ENCODE results near the gene CENPM. TPM values are rescaled to one million over a fixed set of nuclear protein-coding genes. Genes with fewer than 3 reads are reported as not detected.

CENPM gene
- total RNA-seq, 1 experiment from 2014 or later: 39.8 TPM

DNA sequence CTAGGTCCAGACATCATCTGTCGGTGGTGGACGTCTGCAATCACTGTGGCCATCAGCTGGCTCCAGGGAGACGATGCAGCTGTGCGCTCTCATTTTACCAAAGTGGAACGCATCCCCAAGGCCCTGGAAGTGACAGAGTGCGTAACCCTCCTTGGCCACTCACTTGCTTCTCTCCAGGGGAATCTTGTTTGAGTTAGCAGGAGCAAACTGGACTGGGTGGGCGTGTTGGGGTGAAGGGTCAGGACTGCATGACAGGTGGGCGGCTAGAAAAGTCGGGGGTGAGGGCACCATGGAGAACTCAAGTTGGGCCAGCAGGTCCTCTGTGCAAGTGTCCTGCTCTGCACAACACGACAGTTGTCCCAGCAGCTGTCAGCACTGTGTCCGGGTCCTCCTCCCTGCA lies 48.3 kb downstream of the CENPM start:
- intact Hi-C loops (cut with micrococcal nuclease; ENCODE audit: unreplicated experiment): no loop called here
- Histone ChIP-seq H3K27ac (ENCODE audit: low read length) (no peak overlapping the region), H3K4me1 (ENCODE audit: control insufficient read depth, insufficient read depth, low read length) (no peaks in the 10 kb centered on the region), H3K4me3 (ENCODE audit: low read depth in 2 of 2, low read length in 2 of 2) (no peak overlapping the region), H3K9me3 (ENCODE audit: control insufficient read depth, insufficient read depth, low read depth, low read length) (no peaks in the 10 kb centered on the region), H3K27me3 (ENCODE audit: control insufficient read depth, insufficient read depth, low read length) (no peaks in the 10 kb centered on the region), H3K36me3 (ENCODE audit: control insufficient read depth, insufficient read depth, low read length) (no peaks in the 10 kb centered on the region; the same call in 1 of the 2 replicates)
- CTCF ChIA-PET: no interaction called here
- DNase-seq (ENCODE audit: low read depth, low spot score) (no peak), ATAC-seq (no peak)
- in situ Hi-C loops (cut with HindIII; ENCODE audit: low pct_unique_long_range_greater_than_20kb, low sequenced_read_pairs): no loop called here
- TF ChIP-seq TCF7L2 (IDR thresholded peaks at IDR 0.05; ENCODE audit: low read depth, low read length) (no peak), SIN3A (IDR thresholded peaks at IDR 0.05; ENCODE audit: borderline replicate concordance, insufficient read depth, low read depth, low read length) (no peak), POLR2AphosphoS5 (IDR thresholded peaks at IDR 0.05; ENCODE audit: low read depth, low read length) (no peak)
- TF ChIP-seq, protein P1, sequence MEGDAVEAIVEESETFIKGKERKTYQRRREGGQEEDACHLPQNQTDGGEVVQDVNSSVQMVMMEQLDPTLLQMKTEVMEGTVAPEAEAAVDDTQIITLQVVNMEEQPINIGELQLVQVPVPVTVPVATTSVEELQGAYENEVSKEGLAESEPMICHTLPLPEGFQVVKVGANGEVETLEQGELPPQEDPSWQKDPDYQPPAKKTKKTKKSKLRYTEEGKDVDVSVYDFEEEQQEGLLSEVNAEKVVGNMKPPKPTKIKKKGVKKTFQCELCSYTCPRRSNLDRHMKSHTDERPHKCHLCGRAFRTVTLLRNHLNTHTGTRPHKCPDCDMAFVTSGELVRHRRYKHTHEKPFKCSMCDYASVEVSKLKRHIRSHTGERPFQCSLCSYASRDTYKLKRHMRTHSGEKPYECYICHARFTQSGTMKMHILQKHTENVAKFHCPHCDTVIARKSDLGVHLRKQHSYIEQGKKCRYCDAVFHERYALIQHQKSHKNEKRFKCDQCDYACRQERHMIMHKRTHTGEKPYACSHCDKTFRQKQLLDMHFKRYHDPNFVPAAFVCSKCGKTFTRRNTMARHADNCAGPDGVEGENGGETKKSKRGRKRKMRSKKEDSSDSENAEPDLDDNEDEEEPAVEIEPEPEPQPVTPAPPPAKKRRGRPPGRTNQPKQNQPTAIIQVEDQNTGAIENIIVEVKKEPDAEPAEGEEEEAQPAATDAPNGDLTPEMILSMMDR (IDR thresholded peaks at IDR 0.05): no peak
- TF ChIP-seq, protein P2, sequence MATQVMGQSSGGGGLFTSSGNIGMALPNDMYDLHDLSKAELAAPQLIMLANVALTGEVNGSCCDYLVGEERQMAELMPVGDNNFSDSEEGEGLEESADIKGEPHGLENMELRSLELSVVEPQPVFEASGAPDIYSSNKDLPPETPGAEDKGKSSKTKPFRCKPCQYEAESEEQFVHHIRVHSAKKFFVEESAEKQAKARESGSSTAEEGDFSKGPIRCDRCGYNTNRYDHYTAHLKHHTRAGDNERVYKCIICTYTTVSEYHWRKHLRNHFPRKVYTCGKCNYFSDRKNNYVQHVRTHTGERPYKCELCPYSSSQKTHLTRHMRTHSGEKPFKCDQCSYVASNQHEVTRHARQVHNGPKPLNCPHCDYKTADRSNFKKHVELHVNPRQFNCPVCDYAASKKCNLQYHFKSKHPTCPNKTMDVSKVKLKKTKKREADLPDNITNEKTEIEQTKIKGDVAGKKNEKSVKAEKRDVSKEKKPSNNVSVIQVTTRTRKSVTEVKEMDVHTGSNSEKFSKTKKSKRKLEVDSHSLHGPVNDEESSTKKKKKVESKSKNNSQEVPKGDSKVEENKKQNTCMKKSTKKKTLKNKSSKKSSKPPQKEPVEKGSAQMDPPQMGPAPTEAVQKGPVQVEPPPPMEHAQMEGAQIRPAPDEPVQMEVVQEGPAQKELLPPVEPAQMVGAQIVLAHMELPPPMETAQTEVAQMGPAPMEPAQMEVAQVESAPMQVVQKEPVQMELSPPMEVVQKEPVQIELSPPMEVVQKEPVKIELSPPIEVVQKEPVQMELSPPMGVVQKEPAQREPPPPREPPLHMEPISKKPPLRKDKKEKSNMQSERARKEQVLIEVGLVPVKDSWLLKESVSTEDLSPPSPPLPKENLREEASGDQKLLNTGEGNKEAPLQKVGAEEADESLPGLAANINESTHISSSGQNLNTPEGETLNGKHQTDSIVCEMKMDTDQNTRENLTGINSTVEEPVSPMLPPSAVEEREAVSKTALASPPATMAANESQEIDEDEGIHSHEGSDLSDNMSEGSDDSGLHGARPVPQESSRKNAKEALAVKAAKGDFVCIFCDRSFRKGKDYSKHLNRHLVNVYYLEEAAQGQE (IDR thresholded peaks at IDR 0.05; ENCODE audit: insufficient read depth in 1 of 2, low read depth in 2 of 2, low read length in 1 of 2): no peak
- POLR2A ChIA-PET: no interaction called here
- no TSS peak for BruUV-seq (replicated peaks)

DNA sequence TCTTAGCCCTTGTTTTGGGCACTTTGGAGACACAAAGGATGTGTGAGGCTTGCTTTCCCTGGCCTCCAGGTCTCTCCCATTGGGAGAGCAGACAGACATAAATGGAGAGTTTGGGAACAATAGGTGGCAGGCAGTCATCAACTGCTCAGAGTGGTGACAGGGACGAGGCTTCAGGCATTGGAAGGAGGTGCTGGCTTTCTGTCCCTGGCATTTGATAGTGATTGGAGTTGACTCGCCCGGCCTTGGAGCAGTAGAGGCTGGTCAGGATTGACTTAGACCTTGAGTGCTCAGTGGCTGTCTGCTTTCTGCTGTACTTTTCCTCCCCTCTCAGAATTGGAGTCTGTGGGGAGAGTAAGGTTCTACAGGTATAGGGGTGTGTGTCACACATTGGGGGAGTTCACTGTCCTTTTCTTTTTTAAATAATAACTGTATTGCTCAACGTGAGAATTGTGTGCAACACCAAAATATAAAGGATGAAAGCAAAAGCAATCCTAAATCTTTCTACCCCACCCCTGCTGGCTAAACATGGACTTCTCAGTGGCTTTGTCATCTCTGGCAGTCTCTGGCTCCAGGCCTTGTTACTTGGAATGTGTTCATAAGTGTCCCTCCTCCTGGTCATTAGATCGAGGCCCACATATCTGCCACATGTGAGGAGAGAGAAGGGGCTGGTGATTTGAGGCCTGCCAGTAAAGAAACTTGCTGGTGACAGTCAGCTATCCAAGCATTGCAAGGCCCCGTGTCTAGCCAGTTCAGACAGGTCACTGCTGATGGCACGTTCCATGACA lies 53.2 kb downstream of the CENPM start:
- in situ Hi-C loops (cut with HindIII; ENCODE audit: low pct_unique_long_range_greater_than_20kb, low sequenced_read_pairs) (no loop called here), intact Hi-C loops (cut with micrococcal nuclease; ENCODE audit: unreplicated experiment) (no loop called here)
- ChIA-PET CTCF (no interaction called here), POLR2A (interaction anchor here (0.6 kb wide), 1 partner anchor 42 kb away, joined by 10 read pairs; no protein-coding TSS in a partner anchor)
- ATAC-seq: no peak
- TF ChIP-seq TCF7L2 (IDR thresholded peaks at IDR 0.05; ENCODE audit: low read depth, low read length) (no peak), SIN3A (IDR thresholded peaks at IDR 0.05; ENCODE audit: borderline replicate concordance, insufficient read depth, low read depth, low read length) (no peak), POLR2AphosphoS5 (IDR thresholded peaks at IDR 0.05; ENCODE audit: low read depth, low read length) (no peak)
- TF ChIP-seq, protein P2 (IDR thresholded peaks at IDR 0.05; ENCODE audit: insufficient read depth in 1 of 2, low read depth in 2 of 2, low read length in 1 of 2): no peak
- TF ChIP-seq, protein P1 (IDR thresholded peaks at IDR 0.05): no peak
- H3K4me3 ChIP-seq (ENCODE audit: low read depth in 2 of 2, low read length in 2 of 2): no peak overlapping the region
- no peak overlapping the region for H3K27ac ChIP-seq (ENCODE audit: low read length)
- no peak for DNase-seq (ENCODE audit: low read depth, low spot score)
- H3K27me3 ChIP-seq (ENCODE audit: control insufficient read depth, insufficient read depth, low read length): no peaks in the 10 kb centered on the region
- H3K36me3 ChIP-seq (ENCODE audit: control insufficient read depth, insufficient read depth, low read length): no peaks in the 10 kb centered on the region; the same call in 1 of the 2 replicates
- no peaks in the 10 kb centered on the region for H3K4me1 ChIP-seq (ENCODE audit: control insufficient read depth, insufficient read depth, low read length)
- no peaks in the 10 kb centered on the region for H3K9me3 ChIP-seq (ENCODE audit: control insufficient read depth, insufficient read depth, low read depth, low read length)
- BruUV-seq (replicated peaks): no TSS peak

All from Panc1 (cell line).